WTC11 (cell line): ENCODE measurements around the gene SLC7A4. TPM values are rescaled to one million over a fixed set of nuclear protein-coding genes. Genes with fewer than 3 reads are reported as not detected.

ENCODE experiments used
- ATAC-seq: fragments of 200-7000 bp; cut with Tn5 transposase; 2 replicates; pipeline ENCODE4 v1.10.0; 2021; ENCODE audit warnings: mild to moderate bottlenecking, moderate library complexity
- CTCF ChIA-PET: fragments of 300-600 bp; sonication (Branson Sonifier 250); formaldehyde crosslinking; loops from one replicate; lab custom pipeline; 2021; ENCODE audit warnings: antibody characterized with exemption; lab: Charles Lee
- POLR2A ChIA-PET: fragments of 350-600 bp; sonication (Branson Sonifier 250); formaldehyde crosslinking; loops from one replicate; lab custom pipeline; 2021; ENCODE audit warnings: antibody characterized with exemption; lab: Charles Lee
- DNase-seq: peaks from one replicate; pipeline ENCODE4 v3.0.0; 2021; ENCODE audit warnings: low spot score
- H3K27ac Mint-ChIP-seq: 2 replicates; pipeline ENCODE4 v1.8.0; 2021; ENCODE audit warnings: mixed read lengths
- H3K27me3 Mint-ChIP-seq: 2 replicates; pipeline ENCODE4 v1.8.0; 2021; ENCODE audit warnings: low read depth, mild to moderate bottlenecking, moderate library complexity, mixed read lengths
- H3K36me3 Mint-ChIP-seq: 2 replicates; pipeline ENCODE4 v1.8.0; 2021; ENCODE audit warnings: mixed read lengths
- H3K4me1 Mint-ChIP-seq: 2 replicates; pipeline ENCODE4 v1.8.0; 2022; ENCODE audit warnings: mixed read lengths
- H3K4me3 Mint-ChIP-seq: 2 replicates; pipeline ENCODE4 v1.8.0; 2021; ENCODE audit warnings: mild to moderate bottlenecking, moderate library complexity, mixed read lengths
- H3K9me3 Mint-ChIP-seq: 2 replicates; pipeline ENCODE4 v1.8.0; 2021; ENCODE audit warnings: mixed read lengths
- CBFB ChIP-seq: sonication (generic); formaldehyde crosslinking; IDR thresholded peaks from 2 replicates; pipeline ENCODE4 v1.8.1; 2022; ENCODE audit warnings: mild to moderate bottlenecking, low read depth, missing genetic modification reagents
- CREB1 ChIP-seq: sonication (generic); formaldehyde crosslinking; IDR thresholded peaks from 2 replicates; pipeline ENCODE4 v1.8.0; 2023; ENCODE audit warnings: mild to moderate bottlenecking, missing genetic modification reagents
- EMX1 ChIP-seq: fragments of 250-450 bp; sonication (Bioruptor Pico); IDR thresholded peaks from 2 replicates; pipeline ENCODE4 v1.8.0; 2021; ENCODE audit warnings: mild to moderate bottlenecking
- GTF2I ChIP-seq: fragments of 250-450 bp; sonication (Bioruptor Pico); conservative IDR thresholded peaks from 2 replicates; pipeline ENCODE4 v1.4.0; 2021; ENCODE audit warnings: mild to moderate bottlenecking
- NR1H2 ChIP-seq: sonication (generic); formaldehyde crosslinking; IDR thresholded peaks from 2 replicates; pipeline ENCODE4 v1.9.0; 2021; ENCODE audit warnings: mild to moderate bottlenecking, moderate library complexity, missing genetic modification reagents
- NR3C1 ChIP-seq: sonication (generic); formaldehyde crosslinking; conservative IDR thresholded peaks from 2 replicates; pipeline ENCODE4 v1.8.1; 2023; ENCODE audit warnings: low read depth, mild to moderate bottlenecking, missing genetic modification reagents
- PRRX2 ChIP-seq: fragments of 250-450 bp; sonication (Bioruptor Pico); IDR thresholded peaks from 2 replicates; pipeline ENCODE4 v1.8.0; 2021; ENCODE audit warnings: mild to moderate bottlenecking
- RELA ChIP-seq: sonication (generic); formaldehyde crosslinking; IDR thresholded peaks from 2 replicates; pipeline ENCODE4 v1.8.1; 2022; ENCODE audit warnings: missing genetic modification reagents, mild to moderate bottlenecking, borderline replicate concordance
- RORB ChIP-seq: fragments of 250-450 bp; sonication (Bioruptor Pico); IDR thresholded peaks from 2 replicates; pipeline ENCODE4 v1.9.0; 2021; ENCODE audit warnings: mild to moderate bottlenecking
- TP53 ChIP-seq: sonication (generic); formaldehyde crosslinking; IDR thresholded peaks from 2 replicates; pipeline ENCODE4 v1.8.1; 2023; ENCODE audit warnings: mild to moderate bottlenecking, missing genetic modification reagents
- ZNF138 ChIP-seq: sonication (generic); formaldehyde crosslinking; conservative IDR thresholded peaks from 2 replicates; pipeline ENCODE4 v1.8.1; 2022; ENCODE audit warnings: mild to moderate bottlenecking, moderate library complexity, missing genetic modification reagents
- total RNA-seq: library from RNA; stranded (reverse); gene quantifications from 3 replicates; pipeline ENCODE4 v1.2.3, GENCODE V29; 2021
- TF ChIP-seq, protein P1 (sequence below): sonication (generic); formaldehyde crosslinking; IDR thresholded peaks from 2 replicates; pipeline ENCODE4 v1.8.1; 2023; ENCODE audit warnings: mild to moderate bottlenecking, moderate library complexity, missing genetic modification reagents
- TF ChIP-seq, protein P2 (sequence below): sonication (generic); formaldehyde crosslinking; IDR thresholded peaks from 2 replicates; pipeline ENCODE4 v1.8.1; 2022; ENCODE audit warnings: mild to moderate bottlenecking, moderate library complexity, missing genetic modification reagents
- TF ChIP-seq, protein P3 (sequence below): sonication (generic); formaldehyde crosslinking; IDR thresholded peaks from 2 replicates; pipeline ENCODE4 v1.8.1; 2023; ENCODE audit warnings: mild to moderate bottlenecking, missing genetic modification reagents
- TF ChIP-seq, protein P4 (sequence below): sonication (generic); formaldehyde crosslinking; IDR thresholded peaks from 2 replicates; pipeline ENCODE4 v1.8.0; 2022; ENCODE audit warnings: mild to moderate bottlenecking, missing genetic modification reagents
- TF ChIP-seq, protein P5 (sequence below): sonication (generic); formaldehyde crosslinking; IDR thresholded peaks from 2 replicates; pipeline ENCODE4 v1.8.0; 2022; ENCODE audit warnings: missing genetic modification reagents
- TF ChIP-seq, protein P6 (sequence below): fragments of 250-450 bp; sonication (Bioruptor Pico); IDR thresholded peaks from 2 replicates; pipeline ENCODE4 v1.9.0; 2021; ENCODE audit warnings: moderate library complexity, mild to moderate bottlenecking, inconsistent platforms, borderline replicate concordance
- TF ChIP-seq, protein P7 (sequence below): fragments of 250-450 bp; sonication (Bioruptor Pico); conservative IDR thresholded peaks from 2 replicates; pipeline ENCODE4 v1.9.0; 2021; ENCODE audit warnings: mild to moderate bottlenecking

Gene SLC7A4
- total RNA-seq, 1 experiment from 2014 or later = 0.37 TPM

DNA sequence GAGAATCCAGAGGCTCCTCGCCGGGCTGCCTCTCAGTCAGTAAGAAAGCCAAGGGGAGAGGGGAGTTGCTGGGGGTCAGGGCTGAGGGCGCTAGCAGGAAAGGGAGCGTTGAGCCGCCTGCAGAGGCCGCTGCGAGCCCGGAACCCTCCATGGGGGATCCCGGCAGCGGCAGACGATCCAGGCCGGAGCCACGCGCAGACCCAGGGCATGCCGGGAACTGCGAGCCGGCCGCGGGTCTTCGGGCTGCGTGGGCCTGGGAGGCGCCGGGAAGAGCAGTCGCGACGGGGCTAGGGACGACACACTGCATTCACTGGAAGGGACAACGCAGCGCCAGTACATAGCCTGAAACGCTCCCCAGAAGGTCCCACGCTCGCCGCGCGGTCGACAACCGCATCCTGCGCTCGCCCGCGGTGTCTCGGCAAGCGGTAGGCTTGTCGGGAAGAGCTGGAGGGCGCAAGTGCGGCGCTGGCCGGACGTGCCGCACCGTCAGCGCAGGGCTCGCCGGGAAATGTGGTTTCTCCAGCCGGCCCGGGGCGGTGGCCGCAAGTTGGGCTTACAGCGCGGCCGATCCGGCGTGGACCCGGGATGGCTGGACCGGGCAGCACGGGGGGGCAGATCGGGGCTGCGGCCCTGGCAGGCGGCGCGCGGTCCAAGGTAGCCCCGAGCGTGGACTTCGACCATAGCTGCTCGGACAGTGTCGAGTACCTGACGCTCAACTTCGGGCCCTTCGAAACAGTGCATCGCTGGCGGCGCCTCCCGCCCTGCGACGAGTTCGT, 50.4 kb downstream of the SLC7A4 start, which contains the start of gene LZTR1 (continued):
- TF ChIP-seq, protein P1, sequence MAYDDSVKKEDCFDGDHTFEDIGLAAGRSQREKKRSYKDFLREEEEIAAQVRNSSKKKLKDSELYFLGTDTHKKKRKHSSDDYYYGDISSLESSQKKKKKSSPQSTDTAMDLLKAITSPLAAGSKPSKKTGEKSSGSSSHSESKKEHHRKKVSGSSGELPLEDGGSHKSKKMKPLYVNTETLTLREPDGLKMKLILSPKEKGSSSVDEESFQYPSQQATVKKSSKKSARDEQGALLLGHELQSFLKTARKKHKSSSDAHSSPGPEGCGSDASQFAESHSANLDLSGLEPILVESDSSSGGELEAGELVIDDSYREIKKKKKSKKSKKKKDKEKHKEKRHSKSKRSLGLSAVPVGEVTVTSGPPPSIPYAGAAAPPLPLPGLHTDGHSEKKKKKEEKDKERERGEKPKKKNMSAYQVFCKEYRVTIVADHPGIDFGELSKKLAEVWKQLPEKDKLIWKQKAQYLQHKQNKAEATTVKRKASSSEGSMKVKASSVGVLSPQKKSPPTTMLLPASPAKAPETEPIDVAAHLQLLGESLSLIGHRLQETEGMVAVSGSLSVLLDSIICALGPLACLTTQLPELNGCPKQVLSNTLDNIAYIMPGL (CRISPR knock-in tag) = peak; percentile 94
- TF ChIP-seq GTF2I (CRISPR knock-in tag) (no peak), PRRX2 (CRISPR knock-in tag) (no peak), NR3C1 (CRISPR knock-in tag) (no peak), NR1H2 (CRISPR knock-in tag) (no peak)
- TF ChIP-seq, protein P2, sequence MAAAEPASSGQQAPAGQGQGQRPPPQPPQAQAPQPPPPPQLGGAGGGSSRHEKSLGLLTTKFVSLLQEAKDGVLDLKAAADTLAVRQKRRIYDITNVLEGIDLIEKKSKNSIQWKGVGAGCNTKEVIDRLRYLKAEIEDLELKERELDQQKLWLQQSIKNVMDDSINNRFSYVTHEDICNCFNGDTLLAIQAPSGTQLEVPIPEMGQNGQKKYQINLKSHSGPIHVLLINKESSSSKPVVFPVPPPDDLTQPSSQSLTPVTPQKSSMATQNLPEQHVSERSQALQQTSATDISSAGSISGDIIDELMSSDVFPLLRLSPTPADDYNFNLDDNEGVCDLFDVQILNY = 0 out of 2 replicates have a peak, but pooled peaks have one; percentile 40
- TF ChIP-seq, protein P3, sequence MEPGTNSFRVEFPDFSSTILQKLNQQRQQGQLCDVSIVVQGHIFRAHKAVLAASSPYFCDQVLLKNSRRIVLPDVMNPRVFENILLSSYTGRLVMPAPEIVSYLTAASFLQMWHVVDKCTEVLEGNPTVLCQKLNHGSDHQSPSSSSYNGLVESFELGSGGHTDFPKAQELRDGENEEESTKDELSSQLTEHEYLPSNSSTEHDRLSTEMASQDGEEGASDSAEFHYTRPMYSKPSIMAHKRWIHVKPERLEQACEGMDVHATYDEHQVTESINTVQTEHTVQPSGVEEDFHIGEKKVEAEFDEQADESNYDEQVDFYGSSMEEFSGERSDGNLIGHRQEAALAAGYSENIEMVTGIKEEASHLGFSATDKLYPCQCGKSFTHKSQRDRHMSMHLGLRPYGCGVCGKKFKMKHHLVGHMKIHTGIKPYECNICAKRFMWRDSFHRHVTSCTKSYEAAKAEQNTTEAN (CRISPR knock-in tag) = peak; percentile 34; the same call in 1 of the 2 replicates

DNA sequence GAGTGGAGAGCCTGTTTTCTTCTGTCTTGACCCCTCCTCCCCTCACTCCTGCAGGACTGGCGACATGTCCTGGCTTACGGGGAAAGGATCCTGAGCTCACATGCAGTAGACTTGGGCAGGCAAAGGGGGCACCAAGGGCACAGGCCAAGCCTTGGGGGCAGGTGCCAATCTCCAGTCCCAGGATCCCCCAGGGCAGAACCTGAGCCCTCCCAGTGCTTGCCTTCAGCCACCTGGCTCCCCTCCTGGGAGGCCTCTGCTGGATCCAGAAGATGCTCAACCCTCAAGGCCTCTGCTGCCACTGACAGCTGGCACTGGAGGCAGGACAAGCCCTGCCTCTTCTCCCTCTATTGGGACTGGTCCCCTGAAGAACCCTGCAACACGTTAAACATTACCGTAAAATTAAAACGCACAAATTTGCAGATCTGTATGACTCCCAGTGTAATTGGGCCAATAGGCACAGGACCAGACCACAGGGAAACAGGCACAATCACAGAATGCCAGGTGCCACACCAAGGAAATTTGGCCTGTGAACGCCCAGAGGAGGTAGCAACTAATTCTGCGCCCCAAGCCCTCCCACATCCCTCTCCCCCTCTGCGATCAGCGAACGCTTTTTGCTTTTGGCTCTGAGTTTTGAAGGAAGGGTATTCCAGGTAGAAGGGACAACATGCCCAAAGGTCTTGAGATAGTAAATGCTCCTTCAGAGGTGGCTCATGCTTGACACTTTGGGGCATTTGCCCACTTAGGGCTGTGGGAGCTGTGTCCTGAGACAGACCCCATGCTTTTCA, 51.2 kb downstream of the SLC7A4 start:
- H3K4me1 Mint-ChIP-seq = peaks cover 30% of the 10 kb centered on the region
- CTCF ChIA-PET = interaction anchor here (1.1 to 2.5 kb wide), 8 partner anchors 10 to 121 kb away, joined by 4 to 35 read pairs (median 11); partner anchors contain the start of gene CRKL
- no peak for TF ChIP-seq RORB (CRISPR knock-in tag)
- no peak for TF ChIP-seq CREB1 (CRISPR knock-in tag)
- TF ChIP-seq, protein P4, sequence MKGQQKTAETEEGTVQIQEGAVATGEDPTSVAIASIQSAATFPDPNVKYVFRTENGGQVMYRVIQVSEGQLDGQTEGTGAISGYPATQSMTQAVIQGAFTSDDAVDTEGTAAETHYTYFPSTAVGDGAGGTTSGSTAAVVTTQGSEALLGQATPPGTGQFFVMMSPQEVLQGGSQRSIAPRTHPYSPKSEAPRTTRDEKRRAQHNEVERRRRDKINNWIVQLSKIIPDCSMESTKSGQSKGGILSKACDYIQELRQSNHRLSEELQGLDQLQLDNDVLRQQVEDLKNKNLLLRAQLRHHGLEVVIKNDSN (CRISPR knock-in tag) = no peak
- TF ChIP-seq ZNF138 (CRISPR knock-in tag) = no peak
- no peak for TF ChIP-seq CBFB
- TF ChIP-seq TP53 = no peak
- no peak for TF ChIP-seq EMX1 (CRISPR knock-in tag)
- TF ChIP-seq RELA = no peak
- TF ChIP-seq, protein P5, sequence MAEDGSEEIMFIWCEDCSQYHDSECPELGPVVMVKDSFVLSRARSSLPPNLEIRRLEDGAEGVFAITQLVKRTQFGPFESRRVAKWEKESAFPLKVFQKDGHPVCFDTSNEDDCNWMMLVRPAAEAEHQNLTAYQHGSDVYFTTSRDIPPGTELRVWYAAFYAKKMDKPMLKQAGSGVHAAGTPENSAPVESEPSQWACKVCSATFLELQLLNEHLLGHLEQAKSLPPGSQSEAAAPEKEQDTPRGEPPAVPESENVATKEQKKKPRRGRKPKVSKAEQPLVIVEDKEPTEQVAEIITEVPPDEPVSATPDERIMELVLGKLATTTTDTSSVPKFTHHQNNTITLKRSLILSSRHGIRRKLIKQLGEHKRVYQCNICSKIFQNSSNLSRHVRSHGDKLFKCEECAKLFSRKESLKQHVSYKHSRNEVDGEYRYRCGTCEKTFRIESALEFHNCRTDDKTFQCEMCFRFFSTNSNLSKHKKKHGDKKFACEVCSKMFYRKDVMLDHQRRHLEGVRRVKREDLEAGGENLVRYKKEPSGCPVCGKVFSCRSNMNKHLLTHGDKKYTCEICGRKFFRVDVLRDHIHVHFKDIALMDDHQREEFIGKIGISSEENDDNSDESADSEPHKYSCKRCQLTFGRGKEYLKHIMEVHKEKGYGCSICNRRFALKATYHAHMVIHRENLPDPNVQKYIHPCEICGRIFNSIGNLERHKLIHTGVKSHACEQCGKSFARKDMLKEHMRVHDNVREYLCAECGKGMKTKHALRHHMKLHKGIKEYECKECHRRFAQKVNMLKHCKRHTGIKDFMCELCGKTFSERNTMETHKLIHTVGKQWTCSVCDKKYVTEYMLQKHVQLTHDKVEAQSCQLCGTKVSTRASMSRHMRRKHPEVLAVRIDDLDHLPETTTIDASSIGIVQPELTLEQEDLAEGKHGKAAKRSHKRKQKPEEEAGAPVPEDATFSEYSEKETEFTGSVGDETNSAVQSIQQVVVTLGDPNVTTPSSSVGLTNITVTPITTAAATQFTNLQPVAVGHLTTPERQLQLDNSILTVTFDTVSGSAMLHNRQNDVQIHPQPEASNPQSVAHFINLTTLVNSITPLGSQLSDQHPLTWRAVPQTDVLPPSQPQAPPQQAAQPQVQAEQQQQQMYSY (CRISPR knock-in tag) = no peak
- TF ChIP-seq, protein P6, sequence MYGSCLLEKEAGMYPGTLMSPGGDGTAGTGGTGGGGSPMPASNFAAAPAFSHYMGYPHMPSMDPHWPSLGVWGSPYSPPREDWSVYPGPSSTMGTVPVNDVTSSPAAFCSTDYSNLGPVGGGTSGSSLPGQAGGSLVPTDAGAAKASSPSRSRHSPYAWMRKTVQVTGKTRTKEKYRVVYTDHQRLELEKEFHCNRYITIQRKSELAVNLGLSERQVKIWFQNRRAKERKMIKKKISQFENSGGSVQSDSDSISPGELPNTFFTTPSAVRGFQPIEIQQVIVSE = no peak
- TF ChIP-seq, protein P7, sequence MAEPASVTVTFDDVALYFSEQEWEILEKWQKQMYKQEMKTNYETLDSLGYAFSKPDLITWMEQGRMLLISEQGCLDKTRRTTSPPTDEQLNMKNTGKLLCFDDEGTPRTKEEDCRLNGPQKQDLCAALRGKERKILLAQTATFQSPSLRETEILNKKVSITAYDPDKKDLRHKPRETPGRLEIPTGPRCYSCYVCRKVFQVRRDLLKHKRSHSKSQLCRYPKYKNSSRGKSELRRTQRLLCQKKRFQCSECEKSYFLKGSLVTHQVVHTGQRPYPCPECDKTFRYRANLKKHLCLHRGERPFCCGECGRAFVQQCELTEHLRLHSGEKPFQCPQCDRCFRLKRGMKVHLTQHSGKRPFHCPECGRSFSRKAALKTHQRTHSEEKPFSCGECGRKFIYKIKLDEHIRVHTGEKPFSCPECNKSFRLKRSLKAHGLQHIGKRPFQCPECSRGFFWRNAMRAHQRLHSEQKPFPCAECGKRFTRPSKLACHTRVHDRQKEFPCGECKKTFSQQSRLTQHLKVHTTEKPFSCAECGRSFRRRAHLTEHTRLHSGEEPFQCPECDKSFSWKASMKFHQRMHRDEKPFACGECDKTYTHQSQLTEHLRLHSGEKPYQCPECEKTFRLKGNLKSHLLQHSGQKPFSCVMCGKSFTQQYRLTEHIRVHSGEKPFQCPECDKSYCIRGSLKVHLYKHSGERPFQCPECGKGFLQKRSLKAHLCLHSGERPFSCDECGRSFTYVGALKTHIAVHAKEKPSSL (CRISPR knock-in tag) = no peak

More for the DNA sequence above, 51.2 kb downstream of the SLC7A4 start:
- ATAC-seq = no peak
- Mint-ChIP-seq H3K4me3 (peak overlapping the region; percentile 96), H3K27me3 (peaks cover 32% of the 10 kb centered on the region), H3K27ac (peak overlapping the region; percentile 85), H3K36me3 (peaks cover 19% of the 10 kb centered on the region; the same call in 1 of the 2 replicates), H3K9me3 (peaks cover 12% of the 10 kb centered on the region)
- no peak for DNase-seq
- POLR2A ChIA-PET = interaction anchor here (1.1 to 1.7 kb wide), 4 partner anchors 25 to 95 kb away, joined by 3 to 7 read pairs (median 4); partner anchors contain the start of gene P2RX6
